Suppressor macrophage treated with lipopolysaccharide for 1 hour (primary cell): ENCODE data around the gene EMP1.

Experiments used
- DNase-seq, 3 donors: peaks; one replicate each; pipeline ENCODE4 v3.0.0-alpha.2; 2020 to 2022

EMP1 gene

GRCh38 chr12:13198241-13198640, 1.7 kb downstream of the EMP1 start:
- DNase-seq = no peak

DNA sequence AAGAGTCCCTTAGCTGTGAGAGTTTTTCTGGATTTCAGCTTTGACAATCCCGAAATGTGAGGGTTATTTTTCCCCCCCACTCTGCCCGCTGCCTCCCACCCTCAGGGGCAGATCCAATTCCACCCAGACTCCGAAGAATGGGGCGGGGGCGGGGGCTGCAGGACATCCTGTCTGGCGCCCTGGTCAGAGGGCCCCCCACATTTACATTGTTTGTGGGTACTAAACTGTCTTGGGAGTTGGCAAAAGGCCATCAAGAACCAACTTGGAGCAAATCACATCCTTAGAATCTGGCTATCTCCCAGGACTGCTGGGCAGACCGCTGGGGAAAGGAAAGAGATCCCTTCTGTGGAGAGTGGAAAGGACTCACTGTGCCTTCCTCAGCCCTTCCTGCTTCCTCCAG, 2.4 kb downstream of the EMP1 start:
- no peak for DNase-seq

- DNase-seq = peak in 1 of 3 donors; percentile 42
Observed at GRCh38 chr12:13199592-13199991, 3.1 kb downstream of the EMP1 start.

GRCh38 chr12:13200841-13201240, 4.3 kb downstream of the EMP1 start:
- peak in 1 of 3 donors; percentile 4 for DNase-seq

DNA sequence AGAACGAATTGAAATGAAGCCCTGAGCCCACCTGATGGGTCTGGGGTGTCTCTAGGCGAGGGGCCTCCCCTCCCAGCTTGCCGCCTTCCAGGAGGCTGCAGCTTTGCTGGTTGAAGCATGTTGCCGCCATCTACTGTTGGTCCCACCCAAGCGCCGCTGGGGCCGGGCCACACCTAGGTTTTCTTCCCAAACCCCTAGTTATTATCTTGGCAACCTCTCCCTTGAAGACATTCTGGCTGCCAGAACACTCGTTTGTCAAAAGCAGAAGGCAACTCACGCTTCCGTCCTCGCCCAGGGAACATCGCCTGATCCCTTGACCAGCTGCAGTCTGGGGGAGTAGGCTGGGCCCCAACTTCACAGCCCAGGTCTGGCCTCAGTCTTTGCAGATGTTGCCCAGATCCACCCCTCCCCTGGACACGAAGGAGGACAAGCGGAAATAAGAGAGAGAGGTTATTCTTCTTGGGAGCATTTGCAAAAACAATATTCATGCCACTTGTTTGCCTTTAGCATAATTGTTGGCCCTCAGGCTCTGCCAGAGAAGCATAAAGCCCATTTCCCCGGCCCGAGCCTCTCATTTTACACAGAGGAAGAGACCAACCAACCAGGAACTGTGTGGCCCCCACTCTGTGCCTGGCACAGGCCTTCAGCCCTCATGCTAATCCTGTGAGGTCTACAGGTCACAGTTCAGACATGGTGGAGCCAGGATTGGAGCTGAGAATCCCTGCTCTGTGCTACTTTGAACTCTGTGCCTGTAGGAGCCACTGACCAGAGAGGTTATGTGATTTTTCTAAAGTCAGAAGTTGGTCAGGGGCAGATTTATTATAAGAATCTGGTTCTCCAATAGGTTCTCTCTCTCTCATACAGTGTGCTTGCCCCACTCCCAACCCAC, 6.8 kb downstream of the EMP1 start:
- peak in 1 of 3 donors; percentile 10 for DNase-seq

DNA sequence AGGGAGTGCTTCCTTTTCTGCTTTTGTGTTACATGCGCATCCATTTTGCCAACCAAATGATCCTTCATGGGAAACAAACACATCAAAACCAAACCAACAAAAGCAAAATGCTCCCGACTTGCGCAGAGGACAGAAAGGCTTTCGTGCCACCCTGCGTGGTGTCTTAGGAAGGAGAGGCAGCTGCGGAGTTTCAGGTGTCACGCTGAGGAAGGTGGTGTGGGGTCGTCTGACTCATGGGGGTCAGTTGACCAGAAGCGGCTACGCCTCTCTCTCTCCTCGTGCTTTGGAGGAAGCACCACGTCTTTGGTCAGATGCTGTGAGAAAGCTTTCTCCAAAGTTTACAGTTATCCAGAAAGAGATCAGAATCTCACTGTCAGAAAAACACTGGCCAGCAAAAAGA, 7.9 kb downstream of the EMP1 start:
- no peak for DNase-seq

GRCh38 chr12:13205809-13206559, 9.5 kb downstream of the EMP1 start:
- DNase-seq = peak; percentile 88 to 95 (median 90)

- no peak for DNase-seq
Observed at GRCh38 chr12:13206560-13206897, 10.0 kb downstream of the EMP1 start.

GRCh38 chr12:13208533-13209435, 12.3 kb downstream of the EMP1 start:
- peak; percentile 68 to 83 (median 71) for DNase-seq

GRCh38 chr12:13209436-13210235, 13.1 kb downstream of the EMP1 start:
- peak; percentile 42 to 75 (median 71) for DNase-seq

- DNase-seq = no peak
Observed at GRCh38 chr12:13210236-13211190, 14.0 kb downstream of the EMP1 start.

DNA sequence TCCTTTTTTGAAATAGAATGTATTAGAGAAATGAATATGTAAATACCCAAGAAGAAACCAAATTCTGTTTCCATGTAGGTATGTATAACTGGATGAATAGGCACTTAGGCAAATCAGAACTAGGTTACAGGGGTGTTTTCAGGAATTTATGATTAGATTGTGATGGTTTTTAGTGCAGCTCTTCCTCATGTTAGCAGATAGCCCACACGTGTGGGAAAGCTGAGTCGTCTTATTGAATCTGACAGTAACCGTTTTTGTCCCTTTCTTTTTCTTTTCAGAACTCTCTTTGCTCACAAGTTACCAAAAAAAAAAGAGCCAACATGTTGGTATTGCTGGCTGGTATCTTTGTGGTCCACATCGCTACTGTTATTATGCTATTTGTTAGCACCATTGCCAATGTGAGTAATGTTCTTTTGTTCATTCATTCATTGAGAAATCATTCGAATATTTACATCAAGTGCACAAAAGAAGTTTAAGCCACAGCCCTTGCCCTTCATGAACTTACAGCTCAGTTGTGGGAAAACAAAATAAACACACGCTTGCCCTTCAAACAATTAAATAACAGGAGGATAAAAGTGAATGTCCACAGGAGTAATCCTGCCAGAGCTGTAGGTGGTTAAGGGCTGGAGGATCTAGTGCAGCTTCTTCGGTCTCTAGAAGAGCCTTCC, 14.8 kb downstream of the EMP1 start:
- DNase-seq = no peak

- DNase-seq = peak; percentile 82 to 86 (median 85)
Observed at GRCh38 chr12:13211859-13212664, 15.5 kb downstream of the EMP1 start.

GRCh38 chr12:13215056-13215455, 18.5 kb downstream of the EMP1 start:
- no peak for DNase-seq

GRCh38 chr12:13218641-13219040, 22.1 kb downstream of the EMP1 start:
- peak in 1 of 3 donors; percentile 17 for DNase-seq

- DNase-seq = no peak
Observed at GRCh38 chr12:13219320-13219719, 22.8 kb downstream of the EMP1 start.

- DNase-seq = peak in 1 of 3 donors; percentile 16
Observed at GRCh38 chr12:13220838-13221237, 24.3 kb downstream of the EMP1 start.

DNA sequence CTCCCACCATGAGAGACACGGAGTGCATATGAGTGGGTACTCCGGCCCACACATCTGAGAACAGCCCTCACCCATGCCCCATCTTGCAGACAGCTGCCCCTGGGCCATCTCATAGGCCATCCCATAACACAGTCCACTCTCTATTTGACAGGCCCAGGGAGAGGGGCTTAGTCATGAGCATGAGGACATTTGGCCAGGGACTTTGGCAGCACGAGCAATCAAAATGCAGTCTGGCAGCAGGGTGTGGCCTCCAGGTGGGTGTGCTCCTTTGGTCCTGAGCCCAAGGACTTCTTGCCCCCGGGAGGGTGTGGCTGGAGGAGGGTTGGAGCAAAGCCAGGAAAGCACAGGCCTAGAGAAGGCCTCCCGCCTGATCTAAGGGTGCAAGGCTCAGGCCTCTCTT, 25.6 kb downstream of the EMP1 start:
- peak in 1 of 3 donors; percentile 16 for DNase-seq

- peak in 1 of 3 donors; percentile 35 for DNase-seq
Observed at GRCh38 chr12:13223179-13223804, 26.8 kb downstream of the EMP1 start.
